Neural progenitor cell (in vitro differentiated cells): ENCODE data around the gene HILPDA.

Experiments
- CTCF ChIP-seq: fragments of 200-600 bp; sonication (generic); IDR thresholded peaks from 2 replicates; pipeline ENCODE4 v1.5.1; 2017; ENCODE audit warnings: antibody characterized with exemption, mild to moderate bottlenecking
- EZH2 ChIP-seq: fragments of 200-600 bp; sonication (generic); IDR thresholded peaks from 2 replicates; pipeline ENCODE4 v1.6.1; 2017; ENCODE audit warnings: antibody characterized with exemption, mild to moderate bottlenecking, moderate library complexity
- EZH2phosphoT487 ChIP-seq: fragments of 200-600 bp; sonication (generic); IDR thresholded peaks from 2 replicates; pipeline ENCODE4 v1.6.1; 2017; ENCODE audit warnings: antibody characterized with exemption

GRCh38 chr7:128419257-128419656, 36.4 kb upstream of the HILPDA start:
- TF ChIP-seq CTCF (no peak), EZH2 (no peak), EZH2phosphoT487 (no peak)
